B cell (primary cell): ENCODE measurements around the gene LDHAL6B.

ENCODE experiments used
- CTCF ChIP-seq: fragments of 200-600 bp; IDR thresholded peaks from one replicate; pipeline ENCODE4 v1.8.0; 2022; ENCODE audit warnings: antibody characterized with exemption, mild to moderate bottlenecking
- EZH2 ChIP-seq: IDR thresholded peaks from 2 replicates; pipeline ENCODE4 v1.6.1; 2012; ENCODE audit warnings: borderline replicate concordance, low read depth, mild to moderate bottlenecking, moderate library complexity, low read length; ENCODE audit not compliant: insufficient read depth, poor library complexity, severe bottlenecking

DNA sequence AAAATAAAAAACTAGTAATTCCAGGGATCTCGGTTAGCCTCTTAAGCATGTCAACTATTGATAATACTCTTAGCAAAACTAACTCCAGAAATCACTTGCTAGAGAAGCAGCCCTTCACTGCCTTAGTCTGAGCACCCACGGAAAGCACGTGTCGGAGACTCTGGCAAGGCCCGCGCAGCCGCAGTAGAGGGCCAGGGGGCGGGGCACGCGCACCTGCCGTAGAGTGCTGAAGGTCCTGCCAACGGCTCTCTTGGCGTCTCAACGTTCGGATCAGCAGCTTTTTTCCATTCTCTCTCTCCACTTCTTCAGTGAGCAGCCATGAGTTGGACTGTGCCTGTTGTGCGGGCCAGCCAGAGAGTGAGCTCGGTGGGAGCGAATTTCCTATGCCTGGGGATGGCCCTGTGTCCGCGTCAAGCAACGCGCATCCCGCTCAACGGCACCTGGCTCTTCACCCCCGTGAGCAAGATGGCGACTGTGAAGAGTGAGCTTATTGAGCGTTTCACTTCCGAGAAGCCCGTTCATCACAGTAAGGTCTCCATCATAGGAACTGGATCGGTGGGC lies at the start of gene LDHAL6B:
- no peak for TF ChIP-seq CTCF
- no peak for TF ChIP-seq EZH2
